GM12873 (cell line): ENCODE data around the gene SOX15.

Experiments
- TF ChIP-seq, protein P1 (sequence below): IDR thresholded peaks from 2 replicates; pipeline ENCODE4 v1.5.1; 2012; ENCODE audit warnings: low read depth, mild to moderate bottlenecking, moderate library complexity, low read length, control low read depth; ENCODE audit not compliant: insufficient read depth; ENCODE audit errors: missing control alignments

Gene SOX15

GRCh38 chr17:7627250-7628121 is 37.6 kb upstream of the SOX15 start, which contains the start of gene SAT2:
TSS of gene SAT2 (minus strand) at chr17:7627821. CDS start at chr17:7627635, 186 bp downstream.
- TF ChIP-seq, protein P1, sequence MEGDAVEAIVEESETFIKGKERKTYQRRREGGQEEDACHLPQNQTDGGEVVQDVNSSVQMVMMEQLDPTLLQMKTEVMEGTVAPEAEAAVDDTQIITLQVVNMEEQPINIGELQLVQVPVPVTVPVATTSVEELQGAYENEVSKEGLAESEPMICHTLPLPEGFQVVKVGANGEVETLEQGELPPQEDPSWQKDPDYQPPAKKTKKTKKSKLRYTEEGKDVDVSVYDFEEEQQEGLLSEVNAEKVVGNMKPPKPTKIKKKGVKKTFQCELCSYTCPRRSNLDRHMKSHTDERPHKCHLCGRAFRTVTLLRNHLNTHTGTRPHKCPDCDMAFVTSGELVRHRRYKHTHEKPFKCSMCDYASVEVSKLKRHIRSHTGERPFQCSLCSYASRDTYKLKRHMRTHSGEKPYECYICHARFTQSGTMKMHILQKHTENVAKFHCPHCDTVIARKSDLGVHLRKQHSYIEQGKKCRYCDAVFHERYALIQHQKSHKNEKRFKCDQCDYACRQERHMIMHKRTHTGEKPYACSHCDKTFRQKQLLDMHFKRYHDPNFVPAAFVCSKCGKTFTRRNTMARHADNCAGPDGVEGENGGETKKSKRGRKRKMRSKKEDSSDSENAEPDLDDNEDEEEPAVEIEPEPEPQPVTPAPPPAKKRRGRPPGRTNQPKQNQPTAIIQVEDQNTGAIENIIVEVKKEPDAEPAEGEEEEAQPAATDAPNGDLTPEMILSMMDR, result no peak

GRCh38 chr17:7626956-7627249 is 37.0 kb upstream of the SOX15 start:
- TF ChIP-seq, protein P1, result no peak

GRCh38 chr17:7626307-7626706 is 36.4 kb upstream of the SOX15 start:
- TF ChIP-seq, protein P1, result no peak

- TF ChIP-seq, protein P1, result no peak
Observed at GRCh38 chr17:7623661-7624060, 33.8 kb upstream of the SOX15 start.

- TF ChIP-seq, protein P1, result no peak
Observed at GRCh38 chr17:7620835-7621234, 30.9 kb upstream of the SOX15 start.

DNA sequence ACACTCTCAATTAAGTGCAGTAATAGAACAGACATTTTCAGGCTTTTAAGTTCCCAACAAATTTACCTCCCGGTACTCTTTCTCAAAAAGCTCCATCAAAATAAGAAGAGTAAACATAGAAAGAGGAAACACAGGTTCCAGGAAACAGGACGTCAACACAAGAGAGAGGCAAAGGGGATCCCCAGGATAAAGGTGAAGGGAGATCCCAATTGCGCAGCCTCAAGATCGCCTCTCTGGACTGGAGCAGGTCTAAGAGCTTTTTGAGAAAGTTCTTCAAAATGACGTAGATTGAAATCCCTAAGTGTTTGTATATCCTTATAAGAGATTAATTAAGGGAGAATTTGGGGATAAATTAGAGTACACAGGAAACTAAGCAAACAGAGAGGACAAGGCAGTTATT is 28.7 kb upstream of the SOX15 start:
- TF ChIP-seq, protein P1, result no peak

DNA sequence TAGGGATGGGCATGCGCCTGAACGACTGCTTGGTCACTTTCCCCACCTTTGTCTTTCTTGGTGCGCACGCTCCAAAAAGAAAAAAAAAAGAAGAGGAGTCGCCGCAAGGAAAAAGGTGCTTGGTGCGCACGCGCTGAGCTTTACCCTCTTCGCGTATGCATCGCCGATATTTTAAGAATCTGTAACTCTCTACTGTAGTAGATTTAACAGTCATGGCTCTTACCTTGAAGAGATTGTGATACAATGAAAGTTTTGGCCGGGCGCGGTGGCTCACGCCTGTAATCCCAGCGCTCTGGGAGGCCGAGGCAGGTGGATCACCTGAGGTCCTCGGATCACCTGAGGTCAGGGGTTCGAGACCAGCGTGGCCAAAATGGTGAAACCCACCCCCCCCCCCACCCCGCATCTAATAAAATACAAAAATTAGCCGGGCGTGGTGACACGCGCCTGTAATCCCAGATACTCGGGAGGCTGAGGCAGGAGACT is 25.4 kb upstream of the SOX15 start:
- TF ChIP-seq, protein P1, result no peak
